ENCODE results near the gene ENOX1.

Gene ENOX1

GRCh38 chr13:43528992-43529391 is 257.8 kb downstream of the ENOX1 start:
- Histone ChIP-seq H3K9me3 (ENCODE audit: low read length) (no peaks in the 10 kb centered on the region), H4K20me1 (ENCODE audit: insufficient read depth, low read length) (no peaks in the 10 kb centered on the region), H3K27me3 (ENCODE audit: insufficient read depth, low read length) (no peaks in the 10 kb centered on the region), H2AFZ (ENCODE audit: low read length) (no peak overlapping the region), H3K4me1 (ENCODE audit: insufficient read depth, low read length, severe bottlenecking) (no peaks in the 10 kb centered on the region), H3K9ac (ENCODE audit: low read length) (no peak overlapping the region), H3K4me3 (ENCODE audit: low read depth, low read length, poor library complexity, severe bottlenecking) (no peak overlapping the region), H3F3A (ENCODE audit: insufficient read depth, low read length) (0 out of 2 replicates have a peak, but pooled peaks cover 2% of the 10 kb centered on the region), H3K36me3 (ENCODE audit: insufficient read depth, low read length) (no peaks in the 10 kb centered on the region), H3K4me2 (ENCODE audit: low read length) (no peak overlapping the region), H3K27ac (ENCODE audit: low read depth, low read length, poor library complexity, severe bottlenecking) (no peak overlapping the region), H3K79me2 (ENCODE audit: insufficient read depth, low read length) (no peaks in the 10 kb centered on the region), H3K9me2 (ENCODE audit: low read depth, low read length) (no peaks in the 10 kb centered on the region)
- TF ChIP-seq EZH2 (IDR thresholded peaks at IDR 0.05; ENCODE audit: borderline replicate concordance, low read length) = no peak
- TF ChIP-seq CTCF (IDR thresholded peaks at IDR 0.05; ENCODE audit: low read length) = no peak

- no peak for TF ChIP-seq EZH2 (IDR thresholded peaks at IDR 0.05; ENCODE audit: borderline replicate concordance, low read length)
- no peak for TF ChIP-seq CTCF (IDR thresholded peaks at IDR 0.05; ENCODE audit: low read length)
- Histone ChIP-seq H3K9me3 (ENCODE audit: low read length) (no peaks in the 10 kb centered on the region), H3K79me2 (ENCODE audit: insufficient read depth, low read length) (no peaks in the 10 kb centered on the region), H3F3A (ENCODE audit: insufficient read depth, low read length) (0 out of 2 replicates have a peak, but pooled peaks cover 2% of the 10 kb centered on the region), H3K27me3 (ENCODE audit: insufficient read depth, low read length) (no peaks in the 10 kb centered on the region), H3K4me2 (ENCODE audit: low read length) (no peak overlapping the region), H3K4me1 (ENCODE audit: insufficient read depth, low read length, severe bottlenecking) (no peaks in the 10 kb centered on the region), H3K4me3 (ENCODE audit: low read depth, low read length, poor library complexity, severe bottlenecking) (no peak overlapping the region), H3K36me3 (ENCODE audit: insufficient read depth, low read length) (no peaks in the 10 kb centered on the region), H3K9me2 (ENCODE audit: low read depth, low read length) (no peaks in the 10 kb centered on the region), H4K20me1 (ENCODE audit: insufficient read depth, low read length) (no peaks in the 10 kb centered on the region), H2AFZ (ENCODE audit: low read length) (no peak overlapping the region), H3K9ac (ENCODE audit: low read length) (no peak overlapping the region), H3K27ac (ENCODE audit: low read depth, low read length, poor library complexity, severe bottlenecking) (no peak overlapping the region)
Measured at GRCh38 chr13:43522788-43523187, 264.0 kb downstream of the ENOX1 start.

GRCh38 chr13:43520351-43520750 is 266.4 kb downstream of the ENOX1 start:
- Histone ChIP-seq H3K9ac (ENCODE audit: low read length) (no peak overlapping the region), H3F3A (ENCODE audit: insufficient read depth, low read length) (no peaks in the 10 kb centered on the region), H3K9me2 (ENCODE audit: low read depth, low read length) (no peaks in the 10 kb centered on the region), H2AFZ (ENCODE audit: low read length) (no peak overlapping the region), H3K27ac (ENCODE audit: low read depth, low read length, poor library complexity, severe bottlenecking) (no peak overlapping the region), H3K9me3 (ENCODE audit: low read length) (no peaks in the 10 kb centered on the region), H3K4me1 (ENCODE audit: insufficient read depth, low read length, severe bottlenecking) (no peaks in the 10 kb centered on the region), H3K27me3 (ENCODE audit: insufficient read depth, low read length) (no peaks in the 10 kb centered on the region), H3K4me3 (ENCODE audit: low read depth, low read length, poor library complexity, severe bottlenecking) (no peak overlapping the region), H3K4me2 (ENCODE audit: low read length) (no peak overlapping the region), H3K79me2 (ENCODE audit: insufficient read depth, low read length) (no peaks in the 10 kb centered on the region), H4K20me1 (ENCODE audit: insufficient read depth, low read length) (no peaks in the 10 kb centered on the region), H3K36me3 (ENCODE audit: insufficient read depth, low read length) (no peaks in the 10 kb centered on the region)
- TF ChIP-seq EZH2 (IDR thresholded peaks at IDR 0.05; ENCODE audit: borderline replicate concordance, low read length) = no peak
- TF ChIP-seq CTCF (IDR thresholded peaks at IDR 0.05; ENCODE audit: low read length) = no peak

Data from OCI-LY1 (cell line).